IMR-90 (cell line): Measurements from ENCODE around the gene TMEM212. TPM values are rescaled to one million over a fixed set of nuclear protein-coding genes. Genes with fewer than 3 reads are reported as not detected.
A peak's percentile ranks its signal among the peaks of the same experiment; 100 is the strongest.

Experiments
- ATAC-seq: fragments of 200-7000 bp; cut with Tn5 transposase; 2 replicates; pipeline ENCODE4 v1.9.1; 2020; ENCODE audit warnings: low read depth, mild to moderate bottlenecking, moderate library complexity
- BruUV-seq: library from RNA; stranded (reverse); fragments of 400-500 nt; replicated peaks from 2 replicates; lab custom pipeline; 2021; lab: Mats Ljungman, UMichigan
- CTCF ChIA-PET: fragments of 300-600 bp; formaldehyde crosslinking; extraction: SDS; loops from one replicate; lab custom pipeline; 2021; ENCODE audit warnings: antibody characterized with exemption; lab: Yijun Ruan, JAX
- POLR2A ChIA-PET: fragments of 300-600 bp; sonication (Branson Sonifier 250); formaldehyde crosslinking; loops from one replicate; lab custom pipeline; 2022; ENCODE audit warnings: antibody characterized with exemption; ENCODE audit not compliant: unreplicated experiment; lab: Charles Lee
- DNase-seq: peaks from one replicate; pipeline ENCODE4 v3.0.0; 2013
- H2AFZ ChIP-seq: replicated peaks from 2 replicates; pipeline ENCODE3; 2013; ENCODE audit warnings: low read length, mild to moderate bottlenecking; ENCODE audit not compliant: poor library complexity
- H2AK5ac ChIP-seq: 2 replicates; pipeline ENCODE4 v1.6.1; 2013; ENCODE audit warnings: low read depth, low read length, inconsistent platforms
- H2AK9ac ChIP-seq: replicated peaks from 2 replicates; pipeline ENCODE3; 2013; ENCODE audit warnings: mild to moderate bottlenecking, low read depth, low read length, moderate library complexity; ENCODE audit not compliant: poor library complexity
- H2BK120ac ChIP-seq: 2 replicates; pipeline ENCODE4 v1.6.1; 2013; ENCODE audit warnings: low read depth, low read length, inconsistent platforms
- H2BK15ac ChIP-seq: 3 replicates; pipeline ENCODE4 v1.6.1; 2013; ENCODE audit warnings: low read depth, low read length, inconsistent platforms
- H2BK20ac ChIP-seq: 2 replicates; pipeline ENCODE4 v1.6.1; 2013; ENCODE audit warnings: low read depth, mild to moderate bottlenecking, inconsistent platforms, low read length, moderate library complexity
- H2BK5ac ChIP-seq: 2 replicates; pipeline ENCODE4 v1.6.1; 2013; ENCODE audit warnings: mild to moderate bottlenecking, low read depth, low read length, inconsistent platforms; ENCODE audit not compliant: poor library complexity, severe bottlenecking
- H3K14ac ChIP-seq: replicated peaks from 2 replicates; pipeline ENCODE4 v1.6.1; 2013; ENCODE audit warnings: low read depth, low read length, inconsistent platforms
- H3K18ac ChIP-seq: 2 replicates; pipeline ENCODE4 v1.6.1; 2013; ENCODE audit warnings: low read depth, low read length, control low read depth
- H3K23ac ChIP-seq: 2 replicates; pipeline ENCODE4 v1.6.1; 2013; ENCODE audit warnings: low read depth, low read length, inconsistent platforms
- H3K27ac ChIP-seq: 2 replicates; pipeline ENCODE4 v1.5.1; 2013; ENCODE audit warnings: mild to moderate bottlenecking, control low read depth, low read length; ENCODE audit not compliant: insufficient read depth
- H3K27me3 ChIP-seq: 2 replicates; pipeline ENCODE4 v1.6.1; 2013; ENCODE audit warnings: low read length; ENCODE audit not compliant: control insufficient read depth, insufficient read depth
- H3K36me3 ChIP-seq: 2 replicates; pipeline ENCODE4 v1.6.1; 2013; ENCODE audit warnings: low read length, mixed read lengths; ENCODE audit not compliant: control insufficient read depth, insufficient read depth
- H3K4ac ChIP-seq: 2 replicates; pipeline ENCODE4 v1.6.1; 2013; ENCODE audit warnings: low read depth, low read length, inconsistent platforms
- H3K4me1 ChIP-seq: 2 replicates; pipeline ENCODE4 v1.6.1; 2013; ENCODE audit warnings: low read length, mixed read lengths; ENCODE audit not compliant: control insufficient read depth, insufficient read depth
- H3K4me2 ChIP-seq: 2 replicates; pipeline ENCODE4 v1.6.1; 2013; ENCODE audit warnings: low read depth, mild to moderate bottlenecking, control low read depth, low read length, moderate library complexity
- H3K4me3 ChIP-seq: 2 replicates; pipeline ENCODE4 v1.5.1; 2013; ENCODE audit warnings: low read depth, mild to moderate bottlenecking, control low read depth, low read length, moderate library complexity; ENCODE audit not compliant: insufficient read depth
- H3K56ac ChIP-seq: 2 replicates; pipeline ENCODE4 v1.6.1; 2013; ENCODE audit warnings: low read length, inconsistent platforms; ENCODE audit not compliant: insufficient read depth; ENCODE audit errors: extremely low read depth
- H3K79me1 ChIP-seq, 2 experiments: 2 replicates each; pipeline ENCODE4 v1.6.1; 2013; ENCODE audit warnings: low read length in 2 of 2, inconsistent platforms in 1 of 2, low read depth in 1 of 2
- H3K9ac ChIP-seq: 2 replicates; pipeline ENCODE4 v1.6.1; 2013; ENCODE audit warnings: low read depth, low read length, control low read depth
- H3K9me1 ChIP-seq: 2 replicates; pipeline ENCODE4 v1.6.1; 2013; ENCODE audit warnings: low read length, inconsistent platforms; ENCODE audit not compliant: insufficient read depth
- H3K9me3 ChIP-seq: 2 replicates; pipeline ENCODE4 v1.6.1; 2013; ENCODE audit warnings: low read length; ENCODE audit not compliant: control insufficient read depth, insufficient read depth
- H4K20me1 ChIP-seq: 2 replicates; pipeline ENCODE4 v1.6.1; 2013; ENCODE audit warnings: low read length, inconsistent platforms; ENCODE audit not compliant: insufficient read depth
- H4K5ac ChIP-seq: 2 replicates; pipeline ENCODE4 v1.6.1; 2013; ENCODE audit warnings: mild to moderate bottlenecking, low read depth, low read length, control low read depth
- H4K8ac ChIP-seq, 2 experiments: 2 replicates each; pipeline ENCODE4 v1.6.1; 2013; ENCODE audit warnings: low read depth in 2 of 2, low read length in 2 of 2, control low read depth in 1 of 2, inconsistent platforms in 1 of 2
- H4K91ac ChIP-seq: 2 replicates; pipeline ENCODE4 v1.6.1; 2013; ENCODE audit warnings: low read depth, low read length, inconsistent platforms; ENCODE audit not compliant: insufficient read depth
- CHD1 ChIP-seq: IDR thresholded peaks from 2 replicates; pipeline ENCODE4 v1.6.1; 2012; ENCODE audit warnings: low read depth, low read length, improper control_type of control experiment
- RAD21 ChIP-seq: IDR thresholded peaks from 2 replicates; pipeline ENCODE4 v1.6.1; 2012; ENCODE audit warnings: low read length, improper control_type of control experiment
- WGBS, 2 experiments: methylation state at CpG; one replicate each; pipeline versions ENCODE4 v1.1.5 to v1.1.7; 2013; ENCODE audit warnings: missing lambda C conversion rate in 2 of 2; ENCODE audit not compliant: insufficient read length in 1 of 2; ENCODE audit errors: extremely low coverage in 2 of 2; 5-methylcytosine and 5-hydroxymethylcytosine counted together
- dilution Hi-C: fragments of 300-500 bp; cut with HindIII; formaldehyde crosslinking; loops from one replicate; pipeline ENCODE4 v1.14.3; 2018; ENCODE audit warnings: low sequenced_read_pairs; ENCODE audit not compliant: unreplicated experiment
- in situ Hi-C: fragments of 300-500 bp; cut with MboI; formaldehyde crosslinking; loops from 3 replicates; pipeline ENCODE4 v1.14.3; 2019; ENCODE audit warnings: low sequenced_read_pairs, inconsistent platforms, mixed read lengths
- intact Hi-C: fragments of 100-400 bp; cut with micrococcal nuclease; formaldehyde crosslinking; loops from 2 replicates; pipeline ENCODE4 v1.10.0; 2022
- polyA plus RNA-seq, 3 experiments: library from polyadenylated mRNA; depleted of rRNA; stranded (reverse); fragments of >200 nt; gene quantifications; 2 replicates each; pipeline ENCODE4 v1.2.3, GENCODE V29; 2012; ENCODE audit warnings: low replicate concordance in 1 of 3
- total RNA-seq: library from RNA; depleted of rRNA; stranded (reverse); fragments of >200 nt; gene quantifications from 2 replicates; pipeline ENCODE4 v1.2.3, GENCODE V29; 2012
- TF ChIP-seq, protein P1 (sequence below): fragments of 150-350 bp; IDR thresholded peaks from 2 replicates; pipeline ENCODE4 v1.6.1; 2017; ENCODE audit warnings: mild to moderate bottlenecking, antibody characterized with exemption, low read length, low read depth

Gene TMEM212
- total and polyA plus RNA-seq, 2 of the 4 experiments (the other 2 are of a cell fraction), result not detected

DNA sequence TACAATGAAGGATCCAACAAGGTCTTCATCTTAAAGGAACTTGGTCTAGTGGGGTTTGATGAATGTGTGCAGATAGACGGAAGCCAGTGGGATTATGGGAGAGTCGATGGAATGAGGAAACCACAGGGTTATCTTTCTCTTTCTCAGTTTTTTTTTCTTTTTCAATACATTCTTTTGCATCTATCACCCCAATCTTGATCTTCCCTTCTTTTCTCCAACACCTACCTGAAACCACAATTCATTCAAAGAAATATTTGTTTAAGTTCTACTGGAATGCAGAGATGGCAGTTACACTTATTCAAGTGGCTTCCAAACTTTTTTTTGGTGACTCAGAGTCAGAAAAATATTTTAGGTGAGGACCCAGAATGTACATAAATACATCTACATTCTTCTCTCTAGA is 1.7 kb downstream of the TMEM212 start:
- Histone ChIP-seq H2AK9ac (no peak overlapping the region), H4K91ac (peak overlapping the region; percentile 48), H2BK20ac (no peak overlapping the region), H3K4me3 (no peak overlapping the region), H3K14ac (0 out of 2 replicates have a peak overlapping the region, but pooled peaks have one; percentile 43), H4K8ac (no peak overlapping the region), H3K18ac (peak overlapping the region; percentile 72; the same call in 1 of the 2 replicates), H2AFZ (no peak overlapping the region), H3K4ac (no peak overlapping the region), H3K4me1 (peaks cover 12% of the 10 kb centered on the region), H4K20me1 (no peaks in the 10 kb centered on the region), H3K79me1 (no peaks in the 10 kb centered on the region), H3K9ac (no peak overlapping the region), H4K5ac (no peak overlapping the region; the same call in 1 of the 2 replicates), H3K9me3 (no peaks in the 10 kb centered on the region), H3K23ac (no peak overlapping the region), H3K36me3 (no peaks in the 10 kb centered on the region), H2BK15ac (peak overlapping the region; percentile 45; the same call in 2 of the 3 replicates), H3K27ac (no peak overlapping the region), H3K4me2 (no peak overlapping the region), H3K9me1 (peaks cover 3% of the 10 kb centered on the region), H2BK120ac (peak overlapping the region; percentile 39; the same call in 1 of the 2 replicates), H2AK5ac (no peak overlapping the region), H3K27me3 (no peaks in the 10 kb centered on the region), H3K56ac (no peak overlapping the region), H2BK5ac (peak overlapping the region; percentile 7)
- TF ChIP-seq, protein P1, sequence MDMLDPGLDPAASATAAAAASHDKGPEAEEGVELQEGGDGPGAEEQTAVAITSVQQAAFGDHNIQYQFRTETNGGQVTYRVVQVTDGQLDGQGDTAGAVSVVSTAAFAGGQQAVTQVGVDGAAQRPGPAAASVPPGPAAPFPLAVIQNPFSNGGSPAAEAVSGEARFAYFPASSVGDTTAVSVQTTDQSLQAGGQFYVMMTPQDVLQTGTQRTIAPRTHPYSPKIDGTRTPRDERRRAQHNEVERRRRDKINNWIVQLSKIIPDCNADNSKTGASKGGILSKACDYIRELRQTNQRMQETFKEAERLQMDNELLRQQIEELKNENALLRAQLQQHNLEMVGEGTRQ, result no peak
- no peak for TF ChIP-seq RAD21
- TF ChIP-seq CHD1, result no peak
- POLR2A ChIA-PET, result interaction anchor here (0.5 kb wide), 1 partner anchor 68 kb away, joined by 3 read pairs; no protein-coding TSS in a partner anchor
- BruUV-seq, result no TSS peak
- no peak for ATAC-seq
- in situ Hi-C loops, result no loop called here
- dilution Hi-C loops, result no loop called here
- CTCF ChIA-PET, result no interaction called here
- intact Hi-C loops, result no loop called here
- DNase-seq, result no peak
- WGBS, 2 experiments, result no CpG with 5 or more reads among the region's 2 CpGs
